ENCODE results near the gene PRDX5. TPM values are rescaled to one million over a fixed set of nuclear protein-coding genes. Genes with fewer than 3 reads are reported as not detected.

Gene PRDX5
- total RNA-seq, 1 experiment from 2014 or later, result 255 TPM

- TF ChIP-seq FOXP4 (CRISPR knock-in tag; IDR thresholded peaks at IDR 0.05) (no peak), PRDM15 (CRISPR knock-in tag; IDR thresholded peaks at IDR 0.05) (no peak), TCF7 (CRISPR knock-in tag; IDR thresholded peaks at IDR 0.05; ENCODE audit: low read depth) (no peak)
These were observed 26.0 kb upstream of the PRDX5 start (continued) for GRCh38 chr11:64291752-64292459.

- H3K4me1 Mint-ChIP-seq, result peaks cover 12% of the 10 kb centered on the region
- H3K27ac Mint-ChIP-seq, result no peak overlapping the region
- peaks cover 83% of the 10 kb centered on the region for H3K27me3 Mint-ChIP-seq (ENCODE audit: low read depth)
- no peaks in the 10 kb centered on the region for H3K9me3 Mint-ChIP-seq
- peak overlapping the region; percentile 60 for H3K4me3 Mint-ChIP-seq
- ChIA-PET CTCF (interaction anchor here (0.6 to 12.5 kb wide), 7 partner anchors 10 to 88 kb away, joined by 3 to 151 read pairs (median 3); partner anchors contain the start of genes ESRRA, PRDX5 and TRMT112), POLR2A (interaction anchor here (0.8 kb wide), 1 partner anchor 8 kb away, joined by 3 read pairs; no protein-coding TSS in a partner anchor)
- no peaks in the 10 kb centered on the region for H3K36me3 Mint-ChIP-seq
- peak; percentile 27 for ATAC-seq
- TF ChIP-seq ATF1 (CRISPR knock-in tag; IDR thresholded peaks at IDR 0.05) (no peak), PRDM15 (CRISPR knock-in tag; IDR thresholded peaks at IDR 0.05) (peak; percentile 57)
- no peak for DNase-seq (ENCODE audit: low spot score)
These were observed 25.3 kb upstream of the PRDX5 start for GRCh38 chr11:64292460-64293254.

GRCh38 chr11:64294774-64295173, 23.1 kb upstream of the PRDX5 start:
- Mint-ChIP-seq H3K9me3 (no peaks in the 10 kb centered on the region), H3K4me1 (peaks cover 13% of the 10 kb centered on the region), H3K27me3 (ENCODE audit: low read depth) (peaks cover 93% of the 10 kb centered on the region), H3K27ac (no peak overlapping the region), H3K36me3 (no peaks in the 10 kb centered on the region), H3K4me3 (no peak overlapping the region)
- ChIA-PET CTCF (interaction anchor here (0.7 to 0.8 kb wide), 2 partner anchors 10 to 11 kb away, joined by 3 read pairs; no protein-coding TSS in a partner anchor), POLR2A (no interaction called here)
- ATAC-seq (no peak), DNase-seq (ENCODE audit: low spot score) (no peak)
- TF ChIP-seq ZMAT4 (CRISPR knock-in tag; IDR thresholded peaks at IDR 0.05) (no peak), MAX (CRISPR knock-in tag; IDR thresholded peaks at IDR 0.05) (no peak), USF2 (CRISPR knock-in tag; IDR thresholded peaks at IDR 0.05) (no peak), NR1H2 (CRISPR knock-in tag; IDR thresholded peaks at IDR 0.05) (no peak), RORB (CRISPR knock-in tag; IDR thresholded peaks at IDR 0.05) (no peak), ATF6 (CRISPR knock-in tag; IDR thresholded peaks at IDR 0.05) (no peak), STAT6 (CRISPR knock-in tag; conservative IDR thresholded peaks at IDR 0.05; ENCODE audit: low read depth) (no peak)
